Stimulated activated CD8-positive, alpha-beta memory T cell treated with anti-CD3 and anti-CD28 coated beads, Interleukin-12 subunit alpha, Interleukin-12 subunit beta, amount 100 ng/mL, for 1 hour (primary cell): ENCODE data around the gene SNPH.

Experiments used
- DNase-seq: peaks from one replicate; pipeline ENCODE4 v3.0.0-alpha.2; 2020; ENCODE audit warnings: low read depth

SNPH gene

DNA sequence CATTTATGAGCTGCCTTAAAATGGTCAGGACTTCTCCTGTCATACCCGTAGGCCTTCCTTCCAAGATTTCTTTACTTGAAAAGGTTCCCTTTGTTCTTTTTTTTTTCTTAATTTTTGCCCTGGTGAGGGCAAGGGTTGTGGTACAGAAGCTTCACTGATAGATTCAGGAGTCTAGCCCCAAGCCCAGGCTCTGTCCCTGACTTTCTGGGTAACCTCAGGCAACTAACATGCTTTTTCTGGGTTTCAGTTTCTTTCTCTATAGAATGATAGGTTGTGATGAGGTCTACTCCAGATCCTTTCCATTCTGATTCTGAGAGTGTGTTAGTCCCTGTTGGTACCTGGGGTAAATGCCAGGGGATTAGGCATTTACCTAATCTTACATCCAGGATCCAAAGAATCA lies 21.2 kb downstream of the SNPH start:
- no peak for DNase-seq

DNA sequence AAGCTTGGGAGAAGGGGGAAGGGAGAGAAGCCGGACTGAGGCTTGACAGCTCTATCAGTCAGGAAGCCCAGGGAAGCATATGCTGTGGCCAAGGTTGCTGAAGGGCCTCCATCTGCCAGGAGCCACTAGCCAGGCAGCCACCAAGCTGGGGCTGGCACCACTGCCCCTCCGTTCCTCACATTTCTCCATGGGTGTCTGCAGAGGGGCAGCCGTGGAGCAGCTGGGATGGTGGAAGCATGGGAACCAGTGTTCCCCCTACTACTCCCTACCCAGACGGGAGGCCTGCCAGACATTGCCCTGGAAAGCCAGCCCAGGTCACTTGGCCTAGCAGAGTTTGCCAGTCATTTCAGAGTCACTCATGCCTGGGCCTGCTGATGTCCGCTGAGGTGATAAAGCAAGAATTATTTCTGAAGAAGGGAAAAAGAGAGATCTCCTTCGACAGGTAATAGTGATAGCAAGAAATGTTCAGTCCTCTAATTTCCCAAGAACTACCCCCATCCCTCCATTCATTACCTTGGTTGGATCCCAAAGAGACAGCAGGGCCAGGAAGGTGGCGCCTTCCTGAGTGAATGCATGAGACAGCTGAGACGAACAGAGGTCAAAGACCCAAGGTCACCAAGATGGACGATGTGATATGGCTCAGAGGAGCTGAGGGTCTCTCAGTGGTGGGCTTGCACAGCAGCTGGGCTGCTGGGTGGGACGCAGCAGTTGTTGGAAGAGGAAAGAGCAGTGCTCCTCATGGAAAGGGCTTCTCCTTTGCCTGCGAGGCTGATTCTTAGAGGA lies 21.9 kb downstream of the SNPH start:
- no peak for DNase-seq

DNA sequence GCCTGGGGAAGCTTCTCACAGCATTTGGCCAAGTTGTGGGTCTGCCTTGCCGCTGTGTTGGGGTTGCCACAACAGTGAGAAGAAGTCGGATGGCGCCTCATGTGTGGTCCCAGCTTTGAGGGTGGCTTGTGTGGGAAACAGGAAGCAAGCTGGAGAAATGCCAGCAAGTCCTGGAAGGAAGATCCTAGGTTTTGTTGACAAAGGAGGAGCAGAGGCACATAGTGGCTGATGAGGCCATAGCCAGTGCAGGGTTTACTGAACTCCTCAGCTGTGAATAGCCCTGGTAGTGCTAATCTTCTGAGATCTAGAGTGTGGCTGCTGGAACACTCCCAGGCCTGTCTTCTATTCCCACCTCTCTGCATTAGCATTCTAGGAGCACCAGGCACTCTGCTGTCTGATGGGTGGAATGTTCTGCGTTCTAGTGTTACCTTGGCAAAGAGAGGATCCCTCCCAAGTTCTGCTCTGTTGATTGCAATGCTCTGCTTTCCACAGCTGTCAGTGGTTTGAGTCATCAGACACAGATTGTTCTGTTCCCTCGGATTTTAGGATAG lies 25.2 kb downstream of the SNPH start:
- no peak for DNase-seq

DNA sequence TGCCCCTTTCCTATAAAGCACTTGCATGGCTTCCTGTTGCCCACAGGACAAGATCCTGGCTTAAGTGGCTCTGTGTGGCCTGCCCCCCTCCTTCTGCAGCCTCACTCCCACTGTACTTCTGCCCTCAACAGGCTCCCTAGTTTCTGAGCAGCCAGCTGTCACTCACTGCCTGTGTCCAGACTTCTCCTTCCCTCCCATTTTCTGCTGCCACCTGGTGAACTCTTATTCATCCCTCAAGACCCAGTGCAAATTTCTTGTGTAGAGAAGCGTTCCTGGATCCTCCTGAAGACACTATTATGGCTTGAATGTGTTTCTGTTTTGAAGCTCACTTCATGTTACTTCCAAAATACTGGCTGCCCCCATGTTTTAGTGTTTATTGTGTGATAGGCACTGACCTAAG lies 26.5 kb downstream of the SNPH start:
- no peak for DNase-seq

DNA sequence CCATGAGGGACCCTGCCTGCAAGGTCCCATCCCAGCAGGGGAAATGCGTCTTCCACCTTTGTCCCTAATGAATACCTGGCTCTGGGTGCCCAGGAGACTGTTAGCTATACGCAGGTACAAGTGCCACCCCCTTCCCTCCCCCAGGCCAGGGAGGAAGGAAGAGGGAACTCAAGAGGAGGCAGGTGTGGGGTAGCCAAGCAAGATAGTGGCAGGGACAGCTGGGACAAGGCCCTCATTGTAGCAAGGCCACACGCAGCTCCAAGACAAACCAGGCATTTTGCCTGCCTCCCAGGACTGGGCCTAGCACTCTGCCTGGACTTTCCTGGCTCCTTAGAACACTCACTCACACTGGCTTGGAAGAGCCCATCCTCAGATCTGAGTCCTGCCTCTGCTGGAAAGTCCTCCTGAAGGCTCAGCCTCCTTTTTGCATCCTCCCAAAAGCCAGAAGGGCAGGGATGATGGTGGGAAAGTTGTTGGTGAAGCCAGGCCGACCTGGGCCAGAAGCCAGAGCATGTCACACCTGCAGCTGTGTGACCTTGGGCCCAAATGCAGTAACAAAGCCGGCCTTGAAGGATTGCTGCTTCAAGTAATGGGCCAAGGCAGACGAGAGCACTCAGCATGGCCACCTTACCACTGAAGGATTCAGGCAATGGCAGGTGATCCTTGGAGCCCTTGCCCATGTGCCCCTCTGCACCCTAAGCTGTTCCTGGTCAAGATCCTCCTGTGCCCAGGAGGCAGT lies 27.7 kb downstream of the SNPH start:
- no peak for DNase-seq

DNA sequence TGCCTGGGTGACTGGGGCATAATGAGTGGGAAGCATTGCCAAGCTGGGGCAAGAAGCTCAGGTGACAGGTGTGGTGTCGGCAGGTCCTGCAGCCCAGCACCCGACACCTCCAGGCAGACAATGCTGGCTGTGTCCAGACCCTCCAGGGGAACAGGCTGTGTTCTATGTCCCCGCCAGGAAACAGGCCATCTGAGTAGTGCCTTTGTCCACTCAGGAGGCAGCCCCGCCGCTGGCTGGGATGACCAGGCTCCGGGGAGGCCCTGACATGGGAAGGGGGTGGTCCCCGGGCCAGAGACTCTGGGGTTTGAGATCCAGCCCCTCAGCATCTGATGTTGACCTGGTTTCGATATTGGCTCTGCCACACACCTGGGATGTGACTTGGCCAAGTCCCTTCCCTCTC lies 28.4 kb downstream of the SNPH start:
- DNase-seq = no peak

DNA sequence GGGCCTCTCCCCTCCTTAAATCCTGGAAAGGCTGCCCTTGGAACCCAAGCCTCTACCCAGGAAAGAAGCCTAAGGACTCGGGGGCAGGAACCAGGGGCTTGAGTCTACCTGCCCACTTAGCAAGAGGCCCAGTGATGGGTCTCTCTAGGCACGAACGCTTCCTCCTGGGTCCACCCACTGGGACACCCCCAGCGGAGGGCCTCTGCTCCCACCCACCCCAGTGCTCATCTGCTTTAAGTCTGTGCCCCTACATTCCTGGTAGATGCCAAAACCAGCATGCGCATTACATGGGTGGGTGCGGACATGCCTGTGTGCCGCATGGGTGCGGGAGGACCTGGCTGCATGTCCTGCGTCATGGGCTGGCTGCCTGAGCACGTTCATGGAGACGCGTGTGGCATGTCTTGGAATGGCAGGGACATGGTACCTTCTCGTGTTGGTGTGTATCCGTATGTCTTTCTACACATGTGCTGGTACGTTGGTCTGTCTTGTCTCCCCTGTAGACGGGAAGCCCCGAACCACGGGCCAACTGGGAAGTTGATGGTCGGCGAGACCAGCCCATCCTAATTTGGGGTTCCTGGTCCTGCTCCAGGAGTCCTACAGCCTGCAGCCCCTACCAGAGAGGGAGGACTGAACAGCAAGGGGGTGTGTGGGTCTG lies 29.3 kb downstream of the SNPH start:
- no peak for DNase-seq

DNA sequence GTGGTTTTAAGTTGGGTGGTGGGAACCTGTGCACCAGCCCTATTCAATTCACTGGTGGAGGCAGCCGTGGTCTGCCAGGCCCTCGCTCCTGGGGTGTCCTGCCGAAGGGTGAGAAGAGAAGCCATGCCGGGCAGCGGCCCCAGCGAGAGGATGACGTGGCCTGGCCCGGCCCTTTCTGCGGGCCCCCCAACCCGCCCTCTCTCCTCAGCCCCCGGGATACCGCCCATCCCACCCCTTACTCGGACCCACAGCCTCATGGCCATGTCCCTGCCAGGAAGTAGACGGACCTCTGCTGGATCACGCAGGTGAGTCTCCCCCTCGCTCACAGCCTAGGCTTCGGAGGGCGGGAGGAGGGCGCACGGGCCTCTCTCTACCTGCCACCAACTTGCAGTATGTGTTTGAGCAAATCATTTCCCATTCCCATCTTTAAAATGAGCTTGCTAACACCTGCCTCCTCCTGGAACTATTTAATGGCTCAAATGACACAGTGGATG lies 30.1 kb downstream of the SNPH start:
- DNase-seq = no peak

DNA sequence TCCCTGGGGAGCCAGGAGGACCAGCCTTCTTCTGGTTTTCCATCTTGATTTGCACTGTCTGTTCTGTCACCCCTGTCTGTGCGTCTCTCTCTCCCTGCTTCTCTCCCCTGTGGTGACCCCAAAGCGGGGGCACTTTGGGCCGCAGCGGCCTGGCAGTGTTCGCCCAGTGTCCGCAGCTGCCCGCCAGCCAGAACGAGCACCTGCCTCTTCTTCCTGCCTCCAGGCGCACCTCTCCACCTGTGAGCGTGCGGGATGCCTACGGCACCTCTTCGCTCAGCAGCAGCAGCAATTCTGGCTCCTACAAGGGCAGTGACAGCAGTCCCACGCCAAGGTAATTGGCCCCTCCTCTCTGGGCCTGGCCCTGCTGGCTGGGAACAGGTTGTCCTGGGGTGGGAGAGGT lies 30.8 kb downstream of the SNPH start:
- DNase-seq = no peak

DNA sequence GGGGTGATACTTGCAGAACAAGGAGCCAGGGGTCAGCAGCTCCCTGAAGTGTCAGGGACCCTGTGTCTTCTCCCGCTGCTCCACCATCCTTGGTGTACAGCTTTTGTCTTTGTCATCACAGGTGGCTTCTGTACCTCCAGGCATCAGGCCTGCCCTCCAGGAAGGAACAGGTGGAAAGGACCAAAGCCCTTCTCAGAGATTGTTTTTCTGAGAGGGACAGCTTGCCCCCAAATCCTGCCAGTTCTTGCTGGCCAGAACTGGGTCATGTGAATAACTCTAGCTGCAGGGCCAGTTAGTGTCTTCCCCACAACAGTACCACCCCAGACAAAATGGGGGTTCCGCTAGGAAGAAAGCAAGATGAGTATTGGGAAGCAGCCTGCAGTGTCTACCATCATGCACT lies 31.4 kb downstream of the SNPH start:
- DNase-seq = no peak

DNA sequence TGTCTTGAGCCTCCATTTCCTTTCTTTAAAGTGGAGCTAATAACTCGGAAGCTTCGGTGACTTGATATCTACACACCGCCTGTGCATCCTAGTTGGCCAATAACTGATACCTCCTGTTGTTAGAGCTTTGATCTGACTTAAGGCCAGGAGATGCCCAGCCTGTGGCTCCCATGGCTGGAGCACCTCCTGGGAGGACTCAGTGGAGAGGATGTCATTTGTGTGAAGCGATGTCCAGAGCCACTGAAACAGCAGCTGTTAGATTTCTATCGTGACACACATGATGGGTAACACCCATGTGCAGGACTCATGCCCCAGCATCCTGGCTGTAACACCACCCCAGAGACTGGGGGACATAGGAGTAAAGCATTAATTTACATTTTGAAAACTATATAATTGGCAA lies 32.1 kb downstream of the SNPH start:
- no peak for DNase-seq

DNA sequence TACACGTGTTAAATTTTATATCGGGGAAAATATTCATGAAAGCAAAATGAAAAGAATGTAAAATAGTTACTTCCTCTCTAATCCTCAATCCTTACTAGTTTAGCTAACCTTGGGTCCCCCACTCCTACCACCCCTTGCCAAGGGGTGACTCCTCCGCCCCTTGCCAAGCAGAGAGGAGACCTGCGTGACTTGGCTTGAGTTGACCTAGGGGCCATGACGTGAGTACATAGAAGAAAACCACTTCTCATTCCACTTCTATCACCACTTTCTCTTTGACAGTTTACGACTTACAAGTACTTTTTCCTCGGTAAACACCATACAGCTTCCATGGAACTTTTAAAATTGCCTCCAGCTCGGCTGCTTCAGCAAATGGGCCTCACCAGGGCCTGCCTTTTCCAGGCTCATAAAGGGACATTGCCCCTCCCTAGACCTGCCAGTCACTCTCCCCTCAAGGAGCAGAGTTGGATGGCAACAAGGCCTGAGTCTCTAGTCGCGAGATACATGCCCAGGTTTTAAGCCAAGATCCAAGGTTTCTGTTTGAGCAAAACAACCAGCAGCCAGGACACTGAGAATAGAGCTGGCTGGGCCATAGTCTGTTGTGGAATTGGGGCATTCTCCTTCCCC lies 32.9 kb downstream of the SNPH start:
- no peak for DNase-seq

DNA sequence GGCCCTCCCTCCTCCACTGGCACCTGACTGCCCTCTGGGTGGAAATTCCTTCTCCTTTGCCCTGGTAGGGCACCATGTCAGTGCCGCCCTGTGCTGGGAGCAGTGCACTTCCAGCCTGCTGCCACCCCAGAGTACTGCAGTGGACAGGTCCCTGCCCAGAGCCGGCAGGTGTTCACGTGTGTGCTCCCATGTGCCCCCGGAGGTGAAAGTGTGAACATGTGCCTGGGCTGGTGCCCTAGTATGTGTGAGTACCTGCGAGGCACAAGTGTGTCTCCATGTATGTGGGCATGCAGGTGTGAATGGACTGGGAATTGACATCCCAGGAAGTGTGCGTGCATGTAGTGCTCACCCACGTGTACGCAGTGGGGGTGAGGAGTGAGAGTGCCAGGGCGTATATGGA lies 33.4 kb downstream of the SNPH start:
- no peak for DNase-seq

DNA sequence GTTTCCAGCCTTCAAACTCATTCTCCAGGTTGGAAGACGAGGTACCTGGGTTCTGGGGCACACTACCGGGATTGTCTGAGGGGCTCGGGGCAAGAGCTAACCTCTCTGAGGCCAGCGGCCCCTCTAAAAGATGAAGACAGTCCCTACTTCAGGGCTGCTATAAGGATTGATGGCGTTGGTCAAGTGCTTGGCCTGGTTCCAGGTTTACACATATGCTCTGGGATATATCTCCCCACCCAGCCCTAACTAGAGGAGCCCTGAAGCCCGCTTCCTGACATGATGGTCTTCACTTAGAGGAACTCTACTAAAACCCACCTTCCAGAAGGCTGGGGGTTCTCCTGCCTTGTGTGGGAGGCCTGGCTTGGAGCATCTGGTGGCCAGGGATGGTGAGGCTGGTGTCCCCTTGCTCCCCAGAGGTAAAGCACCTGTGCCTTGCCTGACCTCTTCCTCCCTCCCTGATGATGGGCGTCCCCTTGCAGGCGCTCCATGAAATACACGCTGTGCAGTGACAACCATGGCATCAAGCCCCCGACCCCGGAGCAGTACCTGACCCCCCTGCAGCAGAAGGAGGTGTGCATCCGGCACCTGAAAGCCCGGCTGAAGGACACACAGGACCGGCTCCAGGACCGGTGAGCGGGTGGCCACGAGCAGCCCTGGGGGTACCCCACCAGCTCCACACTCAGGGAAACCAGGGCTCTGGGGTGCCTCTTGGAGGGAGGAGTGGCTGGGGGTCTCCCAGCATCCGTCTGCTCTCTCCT lies 34.2 kb downstream of the SNPH start:
- no peak for DNase-seq

DNA sequence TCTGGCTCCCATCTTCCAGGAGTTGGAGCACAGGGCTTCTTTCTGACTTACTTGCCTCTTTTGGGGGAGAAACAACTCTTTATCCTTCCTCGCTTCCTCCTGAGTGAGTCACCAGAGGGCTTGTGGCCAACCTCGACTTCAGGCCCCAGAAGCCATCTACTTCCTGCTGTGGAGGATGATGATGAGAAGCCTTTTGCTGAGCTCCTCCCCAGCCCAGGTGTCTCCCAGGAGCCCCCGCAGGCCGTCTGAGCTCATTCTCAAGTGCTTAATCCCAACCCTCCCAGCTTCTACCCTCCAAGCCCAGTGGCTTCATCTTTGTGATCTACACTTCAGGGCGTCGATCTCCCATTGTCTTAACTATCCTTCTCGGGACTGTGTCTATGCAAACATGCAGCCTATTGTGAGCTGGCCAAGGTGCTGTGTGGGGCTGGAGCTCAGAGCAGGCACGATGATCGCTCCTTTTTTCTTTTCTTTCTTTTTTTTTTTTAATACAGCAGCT lies 35.0 kb downstream of the SNPH start:
- peak; percentile 37 for DNase-seq

DNA sequence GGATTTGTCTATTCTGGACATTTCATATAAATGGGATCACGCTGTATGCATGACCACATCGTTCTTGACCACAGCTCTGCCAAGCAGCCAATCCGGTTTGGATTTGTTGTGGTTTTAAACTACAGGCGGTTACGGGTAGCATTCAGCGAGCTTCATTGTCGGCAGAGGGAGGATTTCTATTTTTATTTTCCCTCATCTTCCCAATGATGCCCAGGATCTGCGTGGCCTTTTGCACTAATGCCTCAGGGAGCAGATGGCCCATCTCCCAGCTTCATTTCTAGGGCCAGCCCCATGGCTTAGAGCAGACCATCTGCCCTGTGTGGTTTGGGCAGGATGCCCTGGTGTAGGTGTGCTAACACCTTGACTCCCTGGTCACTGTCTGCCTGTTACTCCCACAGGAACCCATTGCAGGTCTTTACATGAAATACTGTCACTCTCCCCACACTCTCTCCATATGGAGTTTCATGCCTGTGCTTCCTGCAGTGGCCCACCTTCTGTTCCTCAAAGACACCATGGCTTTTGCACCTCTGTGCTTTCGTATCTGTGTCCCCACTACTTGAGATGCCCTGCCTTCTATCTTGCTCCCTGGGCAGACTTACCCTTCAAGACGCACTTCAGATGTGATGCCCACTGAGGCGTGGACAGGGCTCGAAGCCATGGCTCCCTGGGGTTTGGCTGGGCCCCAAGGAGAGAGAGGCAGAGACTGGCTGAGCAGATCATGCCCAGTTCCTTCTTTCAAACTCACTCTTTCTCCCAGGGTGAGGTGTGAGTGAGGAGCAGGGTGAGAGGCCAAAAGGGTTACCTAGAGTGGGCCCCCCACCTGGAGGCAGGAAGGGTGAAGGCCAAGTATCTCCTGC lies 36.8 kb downstream of the SNPH start:
- no peak for DNase-seq

DNA sequence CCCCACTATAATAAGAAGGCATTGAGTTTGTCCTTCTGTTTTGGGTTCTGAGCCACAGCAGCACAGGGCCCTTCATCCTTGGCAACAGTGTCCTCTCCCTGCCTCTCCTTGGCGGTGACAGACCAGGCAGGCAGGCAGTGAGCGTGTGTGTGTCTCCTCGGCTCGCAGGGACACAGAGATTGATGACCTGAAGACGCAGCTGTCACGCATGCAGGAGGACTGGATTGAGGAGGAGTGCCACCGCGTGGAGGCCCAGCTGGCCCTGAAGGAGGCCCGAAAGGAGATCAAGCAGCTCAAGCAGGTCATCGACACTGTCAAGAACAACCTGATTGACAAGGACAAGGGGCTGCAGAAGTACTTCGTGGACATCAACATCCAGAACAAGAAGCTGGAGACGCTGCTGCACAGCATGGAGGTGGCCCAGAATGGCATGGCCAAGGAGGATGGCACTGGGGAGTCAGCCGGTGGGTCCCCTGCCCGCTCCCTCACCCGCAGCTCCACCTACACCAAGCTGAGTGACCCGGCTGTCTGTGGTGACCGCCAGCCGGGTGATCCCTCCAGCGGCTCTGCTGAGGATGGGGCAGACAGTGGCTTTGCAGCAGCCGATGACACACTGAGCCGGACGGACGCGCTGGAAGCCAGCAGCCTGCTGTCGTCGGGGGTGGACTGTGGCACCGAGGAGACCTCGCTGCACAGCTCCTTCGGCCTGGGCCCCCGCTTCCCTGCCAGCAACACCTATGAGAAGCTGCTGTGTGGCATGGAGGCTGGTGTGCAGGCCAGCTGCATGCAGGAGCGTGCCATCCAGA lies 38.8 kb downstream of the SNPH start:
- no peak for DNase-seq

DNA sequence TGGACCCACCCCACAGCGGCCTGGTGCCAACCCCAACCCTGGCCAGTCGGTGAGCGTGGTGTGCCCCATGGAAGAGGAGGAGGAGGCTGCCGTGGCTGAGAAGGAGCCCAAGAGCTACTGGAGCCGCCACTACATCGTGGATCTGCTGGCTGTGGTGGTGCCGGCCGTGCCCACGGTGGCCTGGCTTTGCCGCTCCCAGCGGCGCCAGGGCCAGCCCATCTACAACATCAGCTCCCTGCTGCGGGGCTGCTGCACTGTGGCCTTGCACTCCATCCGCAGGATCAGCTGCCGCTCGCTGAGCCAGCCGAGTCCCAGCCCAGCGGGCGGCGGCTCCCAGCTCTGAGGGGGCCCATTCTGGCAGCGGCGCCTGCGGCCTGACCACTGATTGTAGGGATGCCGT lies 39.6 kb downstream of the SNPH start:
- DNase-seq = no peak

DNA sequence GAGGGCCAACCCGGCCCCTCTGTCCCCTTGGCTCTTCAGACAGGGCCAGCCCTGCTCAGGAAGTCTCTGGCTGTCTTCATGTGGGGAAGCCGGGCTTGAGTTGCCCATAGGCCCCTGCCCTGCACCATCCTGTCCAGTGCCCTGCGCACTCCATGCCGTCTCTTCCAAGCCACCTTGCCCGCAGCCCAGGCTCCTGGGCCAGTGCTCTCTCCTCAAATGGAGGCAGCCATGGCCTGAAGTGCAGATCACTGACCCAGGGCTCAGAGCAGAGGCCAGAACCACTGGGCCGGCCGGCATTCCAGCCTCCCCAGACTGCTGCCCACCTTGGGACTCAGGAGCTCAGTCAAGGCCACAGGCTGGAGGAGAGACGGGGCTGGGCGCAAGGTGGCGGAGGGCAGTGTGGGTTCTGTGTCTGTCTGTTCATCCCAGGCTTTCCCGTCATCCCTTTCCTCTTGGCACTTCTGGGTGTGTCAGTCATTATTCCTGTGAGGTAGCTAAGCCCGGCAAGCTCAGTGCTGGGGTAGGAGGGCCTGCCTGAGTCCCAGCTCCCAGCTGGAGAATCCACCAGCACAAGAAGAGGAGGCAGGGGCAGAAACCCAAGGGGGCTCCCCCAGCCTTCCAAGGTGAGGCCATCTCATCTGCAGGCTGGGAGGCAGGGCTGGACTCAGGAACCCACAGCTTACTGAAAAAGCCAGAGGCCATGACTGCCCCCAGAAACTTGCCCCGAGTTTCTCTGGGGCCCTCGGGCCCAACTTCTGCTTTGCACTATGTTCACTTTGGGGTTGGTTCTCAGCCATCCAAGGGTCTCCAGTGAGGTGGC lies 40.4 kb downstream of the SNPH start:
- DNase-seq = no peak
